ENCODE data around the gene CHRNA1.
A peak's percentile ranks its signal among the peaks of the same experiment; 100 is the strongest.

CHRNA1 gene

DNA sequence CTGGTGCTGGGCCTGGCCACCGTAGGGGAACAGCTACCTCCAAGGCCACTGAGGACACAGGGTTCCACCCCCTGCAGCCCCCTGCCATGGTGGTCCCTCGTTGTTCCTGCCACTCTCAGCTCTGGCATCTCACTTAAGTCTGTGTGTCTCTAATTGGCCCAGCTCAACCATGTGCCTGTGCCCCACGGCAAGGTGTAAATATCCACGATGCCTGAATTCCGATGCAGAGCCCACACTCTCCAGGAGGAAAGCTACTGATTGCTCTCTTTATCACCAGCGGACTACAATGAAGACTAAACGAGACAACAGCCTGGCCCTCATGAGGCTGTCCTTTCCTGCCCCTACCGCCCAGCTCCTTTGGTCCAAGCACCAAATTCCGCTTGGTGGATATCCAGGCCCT is 17.0 kb upstream of the CHRNA1 start:
- DNase-seq = no peak

- no peak for DNase-seq
Measured at GRCh38 chr2:174780856-174781255, 16.6 kb upstream of the CHRNA1 start.

- DNase-seq = no peak
Measured at GRCh38 chr2:174780191-174780840, 16.0 kb upstream of the CHRNA1 start.

DNA sequence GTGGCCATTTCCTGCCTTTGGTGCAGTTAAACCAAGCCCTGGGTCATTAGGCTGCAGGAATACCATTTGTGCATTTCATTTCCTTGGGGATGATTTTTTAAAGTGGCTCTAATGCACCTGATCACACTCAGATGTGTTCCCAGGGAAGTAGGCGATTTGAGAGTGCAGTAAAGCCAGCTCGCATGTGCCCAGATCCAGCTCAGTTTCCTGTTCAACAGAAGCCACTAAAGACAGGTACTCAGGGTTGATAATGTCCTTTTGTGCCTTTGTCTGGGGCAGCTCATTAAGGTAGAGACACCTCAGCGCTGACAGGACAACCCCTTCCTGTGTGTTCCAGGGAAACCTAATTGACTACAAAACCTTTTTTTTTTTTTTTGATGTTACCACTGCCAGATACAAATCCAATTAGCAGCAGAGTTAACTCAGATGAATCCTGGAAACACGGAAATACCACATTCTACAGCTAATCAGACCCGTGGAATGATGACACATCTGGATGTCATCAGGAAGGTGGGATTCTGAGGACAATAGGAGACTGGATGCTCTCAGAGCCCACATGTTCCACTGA is 15.2 kb upstream of the CHRNA1 start:
- peak; percentile 41 for DNase-seq

DNA sequence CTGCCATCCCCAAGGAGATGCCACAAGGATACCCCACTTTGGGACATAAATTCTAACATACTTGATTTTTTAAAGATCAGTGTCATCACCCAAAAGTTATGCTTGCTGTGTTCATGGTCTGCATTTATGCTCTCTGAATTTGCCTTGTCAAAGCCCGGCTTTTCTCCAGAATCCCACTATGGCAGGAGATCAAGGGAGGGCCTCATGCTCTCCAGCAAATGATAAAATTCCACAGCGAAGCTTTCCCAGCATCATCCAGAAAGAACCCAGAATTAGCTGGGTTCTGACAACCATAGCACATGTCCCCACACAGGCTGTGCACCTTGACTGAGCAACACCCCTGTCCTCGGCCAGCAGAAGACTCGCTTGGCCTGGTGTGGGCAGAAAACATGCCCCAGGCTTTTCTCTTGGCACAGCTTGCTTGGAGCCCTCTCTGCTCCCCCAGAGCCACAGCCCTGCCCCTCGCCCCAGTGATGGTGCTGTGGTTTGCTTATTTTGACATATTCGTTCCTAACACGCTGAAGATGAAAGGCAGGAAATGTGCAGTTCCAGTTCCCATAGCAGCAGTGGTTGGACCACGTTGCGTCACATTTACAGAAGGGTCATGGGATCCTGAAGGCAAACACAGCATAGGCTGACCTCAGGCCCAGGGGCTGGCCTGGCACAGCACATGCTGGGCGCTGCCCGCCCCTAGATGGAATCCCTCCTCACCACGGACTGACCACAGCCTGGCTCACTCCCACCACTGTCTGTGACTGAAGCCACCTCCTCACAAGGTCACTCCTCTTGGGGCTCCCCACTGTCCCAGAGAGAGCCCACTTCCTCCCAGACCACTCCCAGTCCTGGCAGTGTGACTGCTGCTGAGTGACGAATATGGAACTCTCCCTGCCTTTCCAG is 14.1 kb upstream of the CHRNA1 start:
- no peak for DNase-seq

DNA sequence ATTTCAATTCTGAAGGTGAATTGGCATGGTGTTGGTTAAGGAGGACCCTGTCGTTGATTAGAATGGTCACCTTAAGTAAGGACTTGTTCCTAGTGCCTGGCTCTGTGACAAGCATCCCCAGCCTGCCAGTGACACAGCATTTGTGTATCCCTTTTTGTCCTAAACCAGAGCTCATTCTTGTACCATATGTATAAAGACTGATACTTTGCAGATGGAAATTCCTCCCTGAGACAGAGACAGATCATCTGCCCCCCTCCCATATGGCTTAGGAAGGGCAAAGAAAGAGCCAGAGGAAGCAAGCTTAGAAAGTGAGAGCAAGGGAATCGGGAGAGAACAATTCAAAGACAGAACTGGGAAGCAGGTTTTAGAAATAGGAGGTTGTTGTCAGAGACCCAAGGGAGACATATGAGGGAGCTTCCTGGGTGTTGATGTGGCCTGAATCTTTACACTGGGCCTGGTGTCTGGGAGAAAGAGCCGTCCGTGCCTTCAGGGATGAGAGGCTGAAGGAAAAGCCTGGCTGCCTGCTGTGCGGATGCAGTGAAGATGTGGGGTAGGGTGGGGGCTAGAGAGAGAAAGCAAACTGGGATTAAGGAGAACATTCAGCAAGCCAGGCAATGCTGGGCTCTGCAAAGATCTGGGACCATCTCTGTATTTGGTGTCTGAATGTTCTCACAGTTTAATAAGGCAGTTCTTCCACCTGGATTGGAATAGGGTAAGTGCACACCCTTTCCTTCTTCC is 13.2 kb upstream of the CHRNA1 start:
- no peak for DNase-seq

DNA sequence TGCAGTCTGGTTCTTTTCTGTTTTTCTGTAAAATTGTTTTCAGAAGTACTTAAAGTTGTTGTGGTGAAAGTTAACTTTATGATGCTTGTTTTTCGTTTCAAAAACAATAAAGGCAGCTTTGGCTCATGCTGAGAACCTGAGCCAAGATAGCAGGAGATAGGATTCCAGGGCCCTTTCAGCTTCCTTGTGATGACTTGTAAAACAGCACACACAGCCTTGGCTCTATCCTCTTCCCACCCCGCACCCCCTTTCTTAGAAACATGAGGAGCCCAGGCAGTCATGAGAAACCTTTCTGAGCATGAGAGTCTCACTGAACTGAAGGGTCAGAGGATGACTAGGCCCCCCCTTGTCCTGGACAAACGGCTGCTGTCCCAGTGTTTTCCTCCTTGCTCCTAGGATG is 12.4 kb upstream of the CHRNA1 start:
- DNase-seq = no peak

- no peak for DNase-seq
Measured at GRCh38 chr2:174776223-174776622, 12.0 kb upstream of the CHRNA1 start.

DNA sequence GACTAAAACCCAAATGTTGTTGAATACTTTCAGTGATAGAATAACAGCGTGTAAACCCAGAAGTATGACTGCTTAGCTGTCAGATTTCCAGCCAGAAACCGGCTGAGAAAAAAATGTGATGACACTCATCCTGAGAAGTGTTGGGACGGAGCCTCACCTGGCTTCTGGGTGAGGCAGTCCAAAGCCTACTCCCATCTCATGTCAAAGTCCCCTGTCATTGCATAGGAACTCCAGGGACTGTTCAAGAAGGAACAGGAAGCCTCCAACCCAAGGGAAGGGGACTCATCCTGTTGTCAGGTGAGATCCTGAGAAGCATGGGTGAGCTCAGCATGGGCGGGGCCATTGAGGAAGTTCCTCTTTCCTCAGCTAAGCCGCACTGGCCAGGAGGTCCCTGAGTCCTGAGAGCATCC is 11.3 kb upstream of the CHRNA1 start:
- no peak for DNase-seq

GRCh38 chr2:174774886-174775285 is 10.6 kb upstream of the CHRNA1 start:
- DNase-seq = no peak

DNA sequence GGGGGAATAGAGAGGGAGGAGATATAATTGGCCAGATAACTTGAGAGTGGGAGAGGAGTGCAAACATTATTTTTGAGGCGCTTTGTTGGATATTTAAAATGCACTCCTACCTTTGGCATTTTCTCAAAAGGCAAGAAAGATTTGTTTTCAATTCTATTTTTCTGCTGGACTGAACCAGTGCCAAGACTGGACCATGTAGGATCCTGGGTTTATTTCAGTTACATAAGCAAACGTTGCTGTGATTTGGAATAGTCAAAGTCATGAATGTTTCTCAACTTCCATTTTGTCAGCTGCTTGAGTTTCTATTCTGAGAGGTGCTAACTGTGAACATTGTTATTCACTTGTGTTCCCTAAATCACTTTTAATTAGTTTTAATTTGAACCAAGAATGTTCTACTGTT is 8.9 kb upstream of the CHRNA1 start:
- no peak for DNase-seq

GRCh38 chr2:174772472-174772801 is 8.2 kb upstream of the CHRNA1 start:
- no peak for DNase-seq

GRCh38 chr2:174771631-174772471 is 7.6 kb upstream of the CHRNA1 start:
- peak; percentile 96 for DNase-seq

DNA sequence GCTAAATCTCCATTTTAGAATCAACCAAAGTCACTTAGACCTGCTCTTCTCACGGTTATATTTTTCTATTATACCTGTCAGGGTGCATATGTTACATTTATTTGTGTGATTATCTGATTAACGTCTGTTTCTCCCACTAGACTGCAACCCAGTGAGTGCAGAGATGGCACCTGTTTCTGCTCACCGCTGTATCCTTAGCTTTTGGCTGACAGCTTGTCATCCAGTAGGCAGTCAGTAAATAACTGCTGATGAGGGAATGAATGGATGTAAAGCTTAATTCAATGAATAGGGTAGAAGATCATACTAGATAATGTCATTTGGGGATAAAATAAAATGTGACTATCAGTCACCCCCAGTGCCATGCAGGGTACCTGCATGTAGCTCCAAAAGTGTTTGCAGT is 6.9 kb upstream of the CHRNA1 start:
- no peak for DNase-seq

DNA sequence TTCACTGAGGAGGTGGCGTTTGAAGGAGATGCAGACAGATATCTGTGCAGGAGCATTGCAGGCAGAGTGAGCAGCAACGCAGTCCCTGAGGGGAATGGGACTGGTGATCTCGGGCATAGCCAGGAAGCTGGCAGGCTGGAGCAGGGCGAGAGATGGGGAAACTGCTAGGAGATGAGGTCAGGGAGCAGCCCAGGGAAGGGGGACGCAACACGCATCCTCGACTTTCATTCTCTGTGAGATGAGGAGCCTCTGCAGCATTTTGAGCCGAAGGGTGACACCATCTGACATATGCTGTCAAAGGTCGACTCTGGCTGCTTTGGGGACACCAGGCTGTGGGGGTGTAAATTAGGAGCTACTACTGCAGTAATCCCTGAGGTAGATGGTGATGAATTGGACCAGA is 4.3 kb upstream of the CHRNA1 start:
- no peak for DNase-seq

GRCh38 chr2:174766271-174766670 is 2.0 kb upstream of the CHRNA1 start:
- no peak for DNase-seq

- no peak for DNase-seq
Measured at GRCh38 chr2:174765576-174765975, 1.3 kb upstream of the CHRNA1 start.

DNA sequence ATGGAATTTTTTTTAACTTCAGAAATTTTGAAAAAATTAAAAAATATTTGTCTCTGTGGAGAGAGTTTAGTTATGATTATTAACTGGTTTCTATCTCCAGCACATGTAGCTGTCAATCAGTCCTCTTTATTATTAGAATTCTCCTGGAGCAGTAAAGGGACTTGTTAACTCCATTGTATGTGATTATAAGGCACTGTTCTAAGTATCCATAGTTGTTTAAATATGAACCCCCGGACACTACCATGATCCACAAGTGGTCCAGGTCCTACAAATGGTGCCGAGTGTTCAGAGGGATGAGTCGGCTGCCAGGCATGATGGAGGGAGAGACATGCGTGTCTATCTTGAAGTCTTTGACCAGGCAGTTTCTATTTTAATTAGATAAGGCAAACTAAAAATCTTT is 492 bp downstream of the CHRNA1 start:
- no peak for DNase-seq

- no peak for DNase-seq
Measured at GRCh38 chr2:174762464-174762863, 1.8 kb downstream of the CHRNA1 start.

DNA sequence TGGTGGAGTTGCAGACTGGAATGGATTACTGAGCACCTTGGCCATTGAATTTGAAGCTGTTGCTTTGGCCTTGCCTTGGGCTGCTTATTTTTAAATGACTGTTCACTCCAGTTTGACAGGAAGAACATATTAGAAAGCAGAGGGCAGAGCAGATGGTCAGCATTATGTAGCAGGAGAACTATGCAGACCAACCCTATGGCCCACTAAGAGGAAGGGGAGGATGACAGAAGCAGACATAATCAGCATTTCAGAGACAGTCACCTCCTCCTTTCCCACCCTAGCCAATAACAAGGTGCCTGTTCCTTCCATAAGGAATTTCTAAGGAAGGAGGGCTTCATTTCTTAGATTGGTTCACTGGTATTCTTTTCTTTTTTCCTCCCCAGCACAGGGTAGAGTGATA is 2.4 kb downstream of the CHRNA1 start:
- DNase-seq = no peak

DNA sequence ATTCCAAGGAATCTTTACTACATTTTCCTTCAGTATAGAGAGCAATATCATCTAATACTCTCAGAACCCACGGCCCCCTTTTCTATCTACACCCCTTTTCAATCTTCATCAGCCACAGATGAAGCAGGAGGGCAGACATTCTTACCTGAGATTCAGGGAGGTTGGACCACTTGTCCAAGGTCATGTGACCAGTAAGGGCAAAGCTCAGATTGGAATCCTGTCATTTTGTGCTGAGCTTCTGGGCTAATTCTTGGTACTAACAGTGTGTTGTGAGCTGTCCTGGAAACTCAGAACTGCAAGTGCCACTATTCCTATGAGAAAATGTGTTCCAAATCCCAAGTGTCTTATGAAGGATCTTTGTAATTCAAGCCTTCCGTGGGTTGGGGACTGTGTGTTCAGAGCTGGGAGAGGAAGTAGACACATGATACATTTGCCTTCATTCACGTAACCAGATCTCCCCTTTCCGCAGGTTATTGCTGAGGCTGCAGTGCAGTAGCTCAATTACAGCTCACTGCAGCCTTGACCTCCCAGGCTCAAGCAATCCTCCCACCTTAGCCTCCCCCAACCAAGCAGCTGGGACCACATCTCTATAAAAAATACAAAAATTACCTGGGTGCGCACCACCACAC is 3.3 kb downstream of the CHRNA1 start:
- peak; percentile 91 for DNase-seq

DNA sequence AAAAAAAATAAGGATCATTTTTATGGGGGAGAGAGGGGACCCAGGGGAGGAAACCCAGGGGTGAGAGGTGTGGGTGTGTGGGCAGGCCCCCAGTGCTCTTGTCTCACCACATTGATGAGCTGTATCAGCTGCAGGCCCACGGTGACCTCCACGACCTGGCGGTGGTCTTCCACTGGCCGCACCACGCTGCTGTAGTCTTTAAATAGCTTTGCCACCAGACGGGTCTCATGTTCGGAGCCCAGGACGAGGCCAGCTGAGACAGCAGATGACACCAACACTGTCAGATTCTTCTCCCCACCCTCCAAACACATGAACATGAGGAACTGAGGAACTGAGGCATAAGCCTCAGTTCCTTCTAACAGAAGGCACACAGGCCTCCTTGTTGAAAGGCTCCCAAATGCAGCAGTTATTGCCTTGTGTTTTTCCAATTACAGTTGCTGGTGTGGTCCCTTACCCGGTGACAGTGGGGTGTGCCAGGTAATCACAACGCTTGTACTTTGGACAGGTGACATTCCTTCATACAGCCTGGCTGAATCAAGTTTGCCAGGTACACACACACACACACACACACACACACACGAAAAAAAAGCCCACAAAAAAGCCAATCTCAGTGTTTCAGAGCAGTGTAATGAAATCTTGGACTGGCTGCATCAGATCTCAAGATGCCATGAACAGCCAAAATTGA is 4.7 kb downstream of the CHRNA1 start:
- no peak for DNase-seq
